GM21619 (cell line): ENCODE results near the gene ACAP3.

Source experiments
- ATAC-seq: cut with Tn5 transposase; IDR thresholded peaks from one replicate; pipeline ENCODE4 v1.9.1; 2021; ENCODE audit not compliant: unreplicated experiment

Gene ACAP3

DNA sequence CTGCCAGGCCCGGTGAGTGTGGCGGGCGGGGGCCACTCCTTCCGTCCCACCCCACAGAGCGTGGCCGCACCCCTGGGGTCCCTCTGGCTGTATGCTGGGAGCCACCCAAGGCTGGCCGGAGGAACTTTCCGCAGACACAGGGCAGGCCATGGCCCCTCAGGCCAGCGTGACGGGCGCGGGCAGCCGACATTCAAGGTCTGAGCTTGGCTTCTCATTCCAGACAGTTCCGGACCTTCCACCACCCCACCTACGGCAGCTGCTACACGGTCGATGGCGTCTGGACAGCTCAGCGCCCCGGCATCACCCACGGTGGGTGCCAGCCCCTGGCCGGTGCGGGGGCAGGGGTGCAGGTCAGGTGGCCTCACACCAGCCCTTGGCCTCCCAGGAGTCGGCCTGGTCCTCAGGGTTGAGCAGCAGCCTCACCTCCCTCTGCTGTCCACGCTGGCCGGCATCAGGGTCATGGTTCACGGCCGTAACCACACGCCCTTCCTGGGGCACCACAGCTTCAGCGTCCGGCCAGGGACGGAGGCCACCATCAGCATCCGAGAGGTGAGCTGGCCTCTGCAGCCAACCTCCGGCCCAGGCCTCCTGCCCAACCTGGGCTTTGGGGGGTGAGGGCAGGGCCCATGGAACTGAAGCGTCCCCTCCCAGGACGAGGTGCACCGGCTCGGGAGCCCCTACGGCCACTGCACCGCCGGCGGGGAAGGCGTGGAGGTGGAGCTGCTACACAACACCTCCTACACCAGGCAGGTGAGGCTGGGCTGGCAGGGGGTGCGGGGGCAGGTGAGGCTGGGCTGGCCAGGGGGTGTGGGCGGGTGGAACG is 20.2 kb downstream of the ACAP3 start:
- ATAC-seq: no peak

DNA sequence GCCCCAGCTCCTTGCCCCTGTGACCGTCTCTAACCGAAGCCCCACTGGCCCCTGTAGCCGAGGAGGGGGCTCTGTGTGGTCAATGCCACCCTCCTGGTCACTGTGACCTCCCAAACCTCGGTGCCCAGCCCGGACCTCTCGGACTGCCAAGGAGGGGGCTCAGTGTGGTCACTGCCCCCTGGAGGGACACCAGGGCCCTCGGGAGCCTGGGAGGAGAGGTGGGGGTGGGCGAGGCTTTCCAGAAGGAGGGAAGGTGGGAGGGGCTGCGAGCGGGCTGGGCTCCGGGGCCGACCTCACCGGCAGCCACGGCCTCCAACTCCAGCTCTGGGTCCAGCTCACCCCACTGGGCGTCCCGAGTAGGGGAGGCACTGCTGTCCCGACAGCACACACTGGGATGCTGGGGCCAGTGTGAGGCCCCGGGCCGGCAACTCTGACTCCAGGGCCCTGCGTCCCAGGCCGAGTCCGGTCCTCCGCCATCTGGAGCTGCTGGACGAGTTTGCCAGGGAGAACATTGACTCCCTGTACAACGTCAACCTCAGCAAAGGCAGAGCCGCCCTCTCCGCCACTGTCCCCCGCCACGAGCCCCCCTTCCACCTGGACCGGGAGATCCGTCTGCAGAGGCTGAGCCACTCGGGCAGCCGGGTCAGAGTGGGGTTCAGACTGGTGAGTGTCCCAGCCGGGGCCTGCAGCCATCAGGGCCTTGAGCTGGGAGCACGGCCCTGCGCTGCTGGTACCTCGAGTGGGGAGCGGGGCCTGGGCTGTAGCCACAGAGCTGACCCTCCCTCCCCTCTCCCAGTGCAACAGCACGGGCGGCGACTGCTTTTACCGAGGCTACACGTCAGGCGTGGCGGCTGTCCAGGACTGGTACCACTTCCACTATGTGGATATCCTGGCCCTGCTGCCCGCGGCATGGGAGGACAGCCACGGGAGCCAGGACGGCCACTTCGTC is 21.1 kb downstream of the ACAP3 start:
- ATAC-seq: no peak

DNA sequence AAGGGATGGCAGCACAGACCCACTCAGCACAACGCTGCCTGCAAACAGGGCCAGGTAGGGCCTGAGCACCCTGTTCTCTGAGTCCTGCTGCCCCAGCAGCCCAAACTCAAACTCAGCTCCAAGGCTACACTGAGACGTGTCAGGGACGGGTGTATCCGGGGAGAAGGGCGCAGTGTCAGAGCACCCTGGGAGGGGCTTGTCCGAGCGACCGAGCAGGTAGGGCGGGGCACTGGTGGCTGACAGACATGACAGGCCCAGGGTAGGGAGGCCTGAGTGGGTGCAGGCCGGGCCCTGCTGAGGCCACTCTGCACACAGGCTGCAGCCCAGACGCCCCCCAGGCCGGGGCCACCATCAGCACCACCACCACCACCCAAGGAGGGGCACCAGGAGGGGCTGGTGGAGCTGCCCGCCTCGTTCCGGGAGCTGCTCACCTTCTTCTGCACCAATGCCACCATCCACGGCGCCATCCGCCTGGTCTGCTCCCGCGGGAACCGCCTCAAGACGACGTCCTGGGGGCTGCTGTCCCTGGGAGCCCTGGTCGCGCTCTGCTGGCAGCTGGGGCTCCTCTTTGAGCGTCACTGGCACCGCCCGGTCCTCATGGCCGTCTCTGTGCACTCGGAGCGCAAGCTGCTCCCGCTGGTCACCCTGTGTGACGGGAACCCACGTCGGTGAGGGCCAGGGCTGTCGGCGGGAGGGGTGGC is 22.0 kb downstream of the ACAP3 start:
- ATAC-seq: no peak

DNA sequence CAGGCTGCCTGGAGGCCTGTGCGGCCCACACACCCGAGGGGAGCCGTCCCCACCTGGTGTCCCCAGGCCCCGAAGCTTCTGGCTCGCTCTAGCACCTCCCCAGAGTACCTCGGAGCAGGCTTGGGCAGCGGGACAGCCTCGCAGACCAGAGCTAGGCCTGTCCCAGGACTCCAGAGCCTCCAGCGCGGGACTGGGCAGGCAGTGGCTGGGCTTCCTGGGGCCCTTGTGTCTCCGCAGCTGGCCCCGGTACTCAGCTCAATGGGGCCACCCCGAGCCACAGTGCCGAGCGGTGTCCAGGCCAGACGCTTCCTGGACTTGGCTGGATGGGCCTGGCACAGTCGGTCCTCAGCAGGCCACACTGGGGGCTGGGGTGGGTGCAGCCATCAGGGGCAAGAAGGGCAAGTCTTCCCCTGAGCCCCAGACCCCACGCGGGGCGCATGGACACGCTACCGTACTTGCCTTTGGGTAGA is 22.6 kb downstream of the ACAP3 start:
- ATAC-seq: no peak

DNA sequence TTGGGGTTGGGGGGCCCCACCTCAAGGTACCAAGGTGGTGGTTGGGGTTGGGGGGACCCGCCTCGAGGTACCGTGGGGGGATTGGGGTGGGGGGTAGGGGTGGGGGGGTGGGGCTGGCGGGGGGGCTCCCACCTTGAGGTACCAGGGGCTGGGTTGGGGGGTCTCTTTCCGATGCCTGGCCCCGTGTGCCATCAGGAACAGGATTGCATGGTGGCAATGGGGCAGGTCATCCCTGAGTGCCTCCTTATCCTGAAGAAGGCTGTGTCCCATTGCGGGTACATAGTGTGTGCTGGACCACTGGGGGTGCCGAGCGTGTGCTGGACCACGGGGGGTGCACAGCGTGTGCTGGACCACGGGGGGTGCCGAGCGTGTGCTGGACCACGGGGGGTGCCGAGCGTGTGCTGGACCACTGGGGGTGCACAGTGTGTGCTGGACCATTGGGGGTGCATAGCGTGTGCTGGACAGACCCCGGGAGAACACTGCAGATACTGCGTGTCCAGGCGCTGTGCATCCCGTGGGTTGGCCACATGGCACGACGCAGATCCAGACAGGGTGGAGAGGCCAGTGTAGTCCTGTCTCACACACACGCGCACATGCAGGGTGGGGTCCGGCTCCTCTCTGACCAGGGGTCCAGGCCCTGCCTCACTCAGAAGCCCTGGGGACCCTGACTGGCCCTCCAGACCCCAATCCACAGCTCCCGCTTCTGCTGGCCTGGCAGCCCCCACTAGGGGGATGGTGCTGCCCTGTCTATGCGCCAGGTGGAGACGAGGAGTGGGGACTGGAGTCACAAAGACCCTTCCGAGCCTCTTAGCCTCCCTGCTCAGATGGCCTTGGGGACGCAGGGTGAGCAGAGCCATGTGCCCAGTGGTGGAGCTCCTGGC is 23.3 kb downstream of the ACAP3 start:
- no peak for ATAC-seq

DNA sequence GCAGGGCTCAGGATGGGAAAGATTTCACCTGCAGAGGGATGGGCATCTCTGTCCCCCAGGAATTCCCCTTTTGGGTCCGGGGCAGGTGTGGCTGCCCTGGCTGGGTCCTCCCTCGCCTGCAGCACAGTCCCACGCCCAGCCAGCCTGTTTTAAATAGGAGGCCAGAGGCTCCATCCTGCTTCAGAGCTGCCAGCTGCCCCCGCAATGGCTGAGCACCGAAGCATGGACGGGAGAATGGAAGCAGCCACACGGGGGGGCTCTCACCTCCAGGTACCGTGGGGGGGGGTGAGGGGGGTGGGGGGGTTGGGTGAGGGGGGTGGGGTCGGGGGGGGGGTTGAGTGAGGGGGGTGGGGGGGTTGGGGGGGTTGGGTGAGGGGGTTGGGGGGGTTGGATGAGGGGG is 23.9 kb downstream of the ACAP3 start:
- no peak for ATAC-seq

DNA sequence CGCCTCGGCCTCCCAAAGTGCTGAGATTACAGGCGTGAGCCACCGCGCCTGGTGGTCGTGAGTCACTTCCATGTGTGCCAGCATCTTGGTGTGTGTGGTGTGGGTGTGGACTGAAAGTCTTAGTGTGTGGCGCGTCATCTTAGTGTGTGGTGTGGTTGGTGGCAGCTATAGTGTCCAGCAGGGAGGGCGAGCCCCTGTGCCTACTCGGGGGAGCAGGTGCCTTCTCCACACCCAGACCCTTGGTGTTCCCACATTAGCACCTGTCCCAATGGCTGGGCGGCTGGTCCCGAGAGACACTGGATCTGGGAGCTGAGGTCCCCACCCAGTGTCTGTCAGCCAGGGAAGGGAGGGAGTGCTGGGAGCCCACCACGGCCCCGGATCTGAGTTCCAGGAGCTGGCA is 24.7 kb downstream of the ACAP3 start:
- ATAC-seq: no peak

DNA sequence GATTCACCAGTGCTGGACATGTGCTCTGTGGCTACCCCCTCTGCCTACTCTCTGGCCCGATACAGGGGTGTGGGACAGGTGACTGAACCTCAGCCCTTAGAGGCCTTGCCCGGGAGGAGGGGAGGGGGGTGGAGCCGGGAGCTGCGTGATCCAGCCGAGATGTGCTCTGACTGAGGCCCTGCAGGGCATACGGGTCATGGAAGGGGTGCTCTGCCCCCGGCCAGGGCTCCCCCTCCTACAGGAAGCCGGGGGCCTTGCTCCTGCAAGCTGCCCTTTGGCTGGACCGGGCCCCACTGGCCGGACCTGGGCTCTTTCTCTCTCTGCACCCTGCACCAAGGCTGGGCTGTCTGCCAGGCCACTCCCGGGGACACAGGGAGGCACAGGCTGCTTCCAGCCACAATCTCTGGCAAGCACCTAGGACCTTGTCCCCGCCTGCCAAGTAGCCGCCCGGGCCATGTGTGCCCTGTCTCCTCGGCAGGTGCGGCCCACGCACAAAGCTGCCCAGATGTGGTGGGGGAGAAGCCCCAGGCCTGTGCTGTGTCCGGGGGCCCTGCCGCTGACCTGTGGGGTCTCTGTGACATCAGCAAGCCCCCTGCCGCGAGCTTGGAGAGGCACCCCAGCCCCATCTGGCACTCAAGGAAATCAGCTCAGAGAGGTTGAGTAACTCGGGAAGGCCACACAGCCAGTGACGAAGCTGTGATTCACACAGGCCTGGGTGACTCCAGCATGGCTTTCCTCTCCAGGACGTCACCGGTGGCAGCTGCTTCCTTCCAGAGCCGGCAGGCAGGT is 26.0 kb downstream of the ACAP3 start:
- no peak for ATAC-seq

DNA sequence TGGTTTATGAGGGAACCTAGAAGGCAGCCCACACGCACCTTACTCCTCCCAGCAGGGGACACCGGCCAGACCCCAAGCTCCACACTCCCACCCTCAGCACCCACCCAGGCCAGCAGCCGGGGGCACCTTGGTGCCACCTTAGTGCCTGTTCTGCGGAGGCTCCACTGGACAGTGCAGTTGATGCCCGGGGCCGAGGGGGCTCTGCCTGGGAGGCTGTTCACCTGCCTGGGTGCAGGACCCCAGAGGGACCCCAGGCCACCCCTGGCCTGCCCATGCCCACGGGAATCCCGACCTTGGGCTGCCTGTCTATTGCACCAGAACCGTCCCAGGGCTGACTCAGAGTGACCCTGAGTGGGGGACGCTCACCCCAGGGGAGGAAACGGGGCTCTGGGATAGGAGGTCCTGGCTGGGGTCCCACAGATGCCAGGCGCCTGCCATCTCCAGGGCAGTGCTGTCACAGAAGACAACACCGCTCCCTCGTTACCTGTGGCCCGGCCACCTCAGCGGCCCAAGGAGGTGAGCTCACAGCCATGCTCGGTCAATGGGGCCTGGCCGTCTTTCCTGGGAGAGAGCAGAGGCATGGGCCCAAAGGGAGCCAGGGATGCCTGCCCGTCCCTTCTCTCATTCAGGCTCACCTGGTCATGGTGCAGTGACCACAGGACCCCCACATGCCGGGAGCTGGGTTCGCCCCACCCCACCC is 26.8 kb downstream of the ACAP3 start:
- no peak for ATAC-seq

DNA sequence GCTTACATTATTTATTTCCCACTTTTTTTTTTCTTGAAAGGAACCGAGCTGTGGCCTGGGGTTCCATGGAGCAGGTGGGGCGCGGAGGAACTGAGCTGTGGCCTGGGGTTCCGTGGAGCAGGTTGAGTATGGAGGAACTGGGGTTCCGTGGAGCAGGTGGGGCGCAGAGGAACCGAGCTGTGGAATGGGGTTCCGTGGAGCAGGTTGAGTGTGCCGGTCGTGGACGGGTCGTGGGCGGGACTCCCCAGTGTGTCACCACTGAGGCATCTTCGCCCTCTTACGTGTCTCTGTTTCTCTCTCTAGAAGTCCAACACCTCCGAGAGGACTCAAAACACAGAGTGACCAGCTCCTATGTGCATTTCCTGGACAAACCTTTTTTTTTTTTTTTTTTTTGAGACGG is 28.7 kb downstream of the ACAP3 start:
- no peak for ATAC-seq

DNA sequence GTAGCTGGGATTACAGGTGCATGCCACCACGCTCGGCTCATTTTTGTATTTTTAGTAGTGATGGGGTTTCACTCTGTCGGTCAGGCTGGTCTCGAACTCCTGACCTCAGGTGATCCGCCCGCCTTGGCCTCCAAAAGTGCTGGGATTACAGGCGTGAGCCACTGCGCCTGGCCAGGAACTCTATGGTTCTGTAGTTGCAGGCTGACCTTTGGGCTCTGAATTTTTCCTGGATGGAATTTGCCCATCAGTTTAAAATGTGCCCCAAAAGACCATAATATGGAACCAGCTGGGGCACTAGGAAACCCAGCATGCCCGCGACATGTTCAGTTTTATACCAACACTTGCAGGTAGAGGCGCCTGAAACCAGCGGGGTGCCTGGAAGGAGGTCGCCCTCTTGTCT is 29.1 kb downstream of the ACAP3 start:
- ATAC-seq: no peak

DNA sequence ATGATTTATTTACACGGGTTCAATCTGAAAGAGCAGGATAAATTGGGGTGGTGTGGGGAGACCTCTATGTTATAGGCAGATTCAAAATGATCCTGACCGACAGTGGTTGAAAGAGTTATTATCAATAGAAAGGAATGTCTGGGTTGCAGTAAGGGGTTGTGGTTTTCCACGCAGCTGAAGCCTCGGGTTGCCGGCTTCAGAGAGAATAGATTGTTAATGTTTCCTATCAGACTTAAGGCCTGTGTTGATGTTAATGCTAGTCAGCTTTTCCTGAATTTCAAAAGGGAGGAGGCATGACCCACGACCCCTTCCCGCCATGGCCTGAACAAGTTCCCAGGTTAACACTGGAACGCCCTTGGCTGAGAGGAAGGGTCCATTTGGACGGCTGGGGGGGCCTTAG is 31.9 kb downstream of the ACAP3 start:
- no peak for ATAC-seq

DNA sequence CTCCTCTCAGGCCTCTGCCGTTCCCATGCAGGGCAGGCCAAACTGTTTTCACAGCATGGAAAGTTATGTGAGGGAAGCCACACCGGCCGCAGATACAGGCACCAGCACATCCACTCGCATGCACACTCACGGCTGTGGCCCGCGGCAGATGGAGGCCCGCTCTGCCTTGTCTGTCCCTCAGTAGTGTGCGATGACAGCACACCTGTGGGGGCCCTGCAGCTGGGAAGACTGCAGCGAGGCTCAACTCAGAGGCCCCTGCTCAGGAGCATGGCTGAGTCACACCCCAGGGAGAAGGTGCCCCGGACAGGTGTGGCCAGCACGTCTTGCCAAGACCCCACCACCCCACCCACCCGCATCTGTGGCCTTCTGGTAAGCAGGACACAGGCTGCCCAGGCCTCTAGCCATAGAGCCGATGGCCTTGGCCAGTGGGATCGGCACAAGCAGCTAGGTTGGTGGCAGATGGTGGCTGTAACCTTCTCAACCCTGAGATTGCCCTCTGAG is 32.7 kb downstream of the ACAP3 start:
- no peak for ATAC-seq

DNA sequence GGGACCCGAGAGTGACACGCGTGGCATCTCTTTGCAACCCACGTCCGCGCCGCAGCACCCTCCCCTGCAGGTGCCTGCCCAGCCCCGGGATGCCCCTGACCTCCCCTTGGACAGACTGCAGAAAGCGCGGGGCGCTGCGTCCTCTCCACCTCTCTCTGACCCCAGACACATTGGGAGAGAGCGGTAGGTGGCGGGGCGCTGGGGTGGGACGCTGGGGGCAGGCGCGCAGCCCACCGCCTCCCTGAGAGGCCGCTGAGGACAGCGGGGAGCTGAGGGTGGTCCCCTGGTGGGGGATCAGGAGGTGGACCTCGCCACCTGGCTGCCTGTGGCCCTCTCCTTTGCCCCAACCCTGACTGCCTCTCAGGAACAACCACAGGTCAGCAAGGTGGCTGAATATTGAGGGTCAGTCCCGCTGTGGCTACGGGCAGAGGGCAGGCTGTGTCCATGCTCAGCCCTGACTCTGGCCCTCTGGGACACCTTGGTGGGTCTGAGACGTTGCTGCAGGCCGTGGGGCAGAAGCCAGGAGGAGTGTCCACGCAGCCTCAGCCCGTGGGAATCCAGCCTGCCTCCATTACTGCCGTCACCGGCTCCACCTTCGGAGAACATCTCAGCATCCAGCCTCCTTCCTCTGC is 33.3 kb downstream of the ACAP3 start:
- ATAC-seq: peak; percentile 19

DNA sequence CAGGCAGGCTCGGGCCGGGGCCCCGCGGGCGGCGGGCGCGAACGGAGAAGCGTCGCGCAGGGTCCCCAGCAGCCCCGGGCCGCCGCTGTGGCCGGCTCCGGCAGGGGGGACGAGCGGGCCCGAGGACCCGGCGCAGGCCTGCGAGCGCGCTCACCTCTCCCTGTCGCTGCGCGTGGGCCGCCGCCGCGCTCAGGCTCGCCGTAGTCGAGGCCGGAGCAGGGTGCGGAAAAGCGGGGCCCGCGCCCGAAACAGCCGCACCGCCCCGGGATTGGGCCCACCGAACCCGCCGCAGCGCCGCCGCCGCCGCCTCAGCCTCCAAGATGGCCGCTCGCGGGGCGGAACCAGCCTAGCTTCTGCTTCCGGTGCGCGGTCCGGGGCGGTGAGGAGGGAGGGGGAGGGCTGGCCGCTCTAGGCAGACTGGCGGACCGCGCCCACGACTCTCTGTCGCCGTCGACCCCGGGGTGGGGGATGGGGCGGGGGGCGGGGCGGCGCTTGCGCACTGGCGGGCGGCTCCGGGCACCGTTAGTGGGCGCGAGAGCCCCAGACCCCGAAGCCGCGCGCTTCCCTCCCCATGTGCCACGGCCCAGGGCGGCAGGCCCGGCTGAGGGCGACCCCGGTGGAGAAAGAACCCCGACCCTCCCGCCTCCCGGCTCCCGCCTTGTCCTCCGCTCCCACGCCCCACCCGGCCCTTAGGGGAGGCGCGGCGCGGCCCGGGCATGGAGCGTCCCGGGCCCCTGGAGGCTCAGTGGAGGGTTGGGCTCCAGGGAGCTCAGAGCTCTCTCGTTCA is 34.0 kb downstream of the ACAP3 start, which contains the start of gene UBE2J2:
Gene UBE2J2, minus strand, starts transcription at position 343 of the 787 bp plus-strand sequence. CDS start 5,862 bp downstream, outside the sequence.
- peak; percentile 79 for ATAC-seq

DNA sequence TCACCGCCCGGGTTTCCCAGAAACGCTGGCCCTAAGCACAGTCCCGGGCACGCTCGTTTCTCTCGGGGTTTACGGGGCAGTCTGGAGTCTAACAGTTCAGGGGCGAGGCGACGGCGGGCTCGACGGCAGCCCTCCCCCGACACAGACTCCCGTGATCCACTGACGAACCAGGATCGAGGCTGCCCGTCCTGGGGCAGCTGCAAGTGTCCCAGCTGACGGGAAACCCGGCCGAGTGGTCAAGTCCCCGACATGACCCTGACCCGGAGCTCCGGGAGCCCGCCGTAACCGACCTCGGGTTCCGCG is 34.6 kb downstream of the ACAP3 start:
- ATAC-seq: peak; percentile 12

DNA sequence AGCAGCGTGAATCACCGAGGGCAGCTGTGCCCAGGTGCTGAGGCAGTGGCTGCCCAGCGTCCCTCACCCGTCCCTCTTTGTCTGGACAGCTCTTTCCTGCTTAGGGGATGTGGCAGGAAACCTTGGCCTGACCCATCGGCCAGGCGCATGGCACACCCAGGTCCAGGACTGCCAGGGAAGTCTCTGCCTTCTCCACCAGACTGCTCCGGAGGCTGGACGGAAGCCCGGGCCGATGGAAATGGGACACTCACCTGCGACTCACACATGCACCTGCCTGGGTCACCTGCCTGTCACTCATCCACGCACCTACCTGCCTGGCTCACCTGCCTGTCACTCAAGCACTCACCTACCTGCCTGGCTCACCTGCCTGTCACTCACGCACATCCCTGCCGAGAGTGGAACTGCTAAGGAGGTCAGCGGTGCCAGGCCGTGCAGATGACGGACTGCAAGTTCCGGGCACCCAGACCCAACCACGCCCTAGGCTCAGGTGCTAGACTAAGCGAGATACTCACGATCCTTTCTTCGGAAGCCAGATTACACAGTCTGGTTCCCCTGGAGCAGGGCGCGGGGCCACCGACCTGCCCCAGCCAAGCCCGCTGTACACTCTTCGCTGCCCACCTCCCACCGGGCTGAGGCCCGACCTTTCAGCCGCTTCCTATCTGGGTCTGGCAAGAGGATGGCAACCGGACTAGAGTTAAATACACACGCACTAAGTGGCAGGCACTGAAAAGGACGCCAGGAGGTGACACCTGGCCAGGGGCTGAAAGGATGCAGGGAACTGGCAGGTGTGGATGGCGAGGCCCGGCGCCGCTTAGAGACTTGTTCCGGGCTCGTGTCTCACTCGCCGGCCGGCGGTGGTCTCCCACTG is 35.2 kb downstream of the ACAP3 start:
- no peak for ATAC-seq
